Glutamatergic neuron (in vitro differentiated cells): ENCODE measurements around the gene E2F2. TPM values are rescaled to one million over a fixed set of nuclear protein-coding genes. Genes with fewer than 3 reads are reported as not detected.

ENCODE experiments used
- DNase-seq: peaks from one replicate; pipeline ENCODE4 v3.0.0; 2022
- H3K27ac Mint-ChIP-seq: one replicate; pipeline ENCODE4 v1.8.0; 2020; ENCODE audit warnings: mild to moderate bottlenecking, mixed read lengths, inconsistent platforms; ENCODE audit not compliant: unreplicated experiment
- H3K27me3 Mint-ChIP-seq: one replicate; pipeline ENCODE4 v1.8.0; 2020; ENCODE audit warnings: mild to moderate bottlenecking, moderate library complexity, mixed read lengths, inconsistent platforms; ENCODE audit not compliant: unreplicated experiment
- H3K36me3 Mint-ChIP-seq: one replicate; pipeline ENCODE4 v1.8.0; 2020; ENCODE audit warnings: mild to moderate bottlenecking, mixed read lengths, inconsistent platforms; ENCODE audit not compliant: unreplicated experiment
- H3K4me1 Mint-ChIP-seq: one replicate; pipeline ENCODE4 v1.8.0; 2020; ENCODE audit warnings: mild to moderate bottlenecking, low read depth, mixed read lengths, inconsistent platforms; ENCODE audit not compliant: unreplicated experiment
- H3K4me3 Mint-ChIP-seq: one replicate; pipeline ENCODE4 v1.8.0; 2020; ENCODE audit warnings: mild to moderate bottlenecking, mixed read lengths, inconsistent platforms; ENCODE audit not compliant: unreplicated experiment
- H3K9me3 Mint-ChIP-seq: one replicate; pipeline ENCODE4 v1.8.0; 2020; ENCODE audit warnings: mild to moderate bottlenecking, moderate library complexity, mixed read lengths, inconsistent platforms; ENCODE audit not compliant: unreplicated experiment
- total RNA-seq: library from RNA; stranded (reverse); fragmentation: NEBNext Ultra II Directional; extraction: Animal tissue kit (Norgen Biotek cat#: 25700); gene quantifications from one replicate; pipeline ENCODE4 v1.2.1, GENCODE V29; 2021; ENCODE audit not compliant: unreplicated experiment
- TF ChIP-seq, protein P1 (sequence below): fragments of 200-600 bp; sonication (generic); IDR thresholded peaks from one replicate; pipeline ENCODE4 v1.5.0; 2021; ENCODE audit not compliant: partially characterized antibody, unreplicated experiment

E2F2 gene
- total RNA-seq, 1 donor from 2014 or later: 5.4 TPM

- H3K4me3 Mint-ChIP-seq: peak overlapping the region; percentile 35
- no peaks in the 10 kb centered on the region for H3K36me3 Mint-ChIP-seq
- H3K27me3 Mint-ChIP-seq: peaks cover 5% of the 10 kb centered on the region
- peaks cover 7% of the 10 kb centered on the region for H3K9me3 Mint-ChIP-seq
- H3K4me1 Mint-ChIP-seq: peaks cover 20% of the 10 kb centered on the region
- peak; percentile 85 for DNase-seq
- TF ChIP-seq, protein P1, sequence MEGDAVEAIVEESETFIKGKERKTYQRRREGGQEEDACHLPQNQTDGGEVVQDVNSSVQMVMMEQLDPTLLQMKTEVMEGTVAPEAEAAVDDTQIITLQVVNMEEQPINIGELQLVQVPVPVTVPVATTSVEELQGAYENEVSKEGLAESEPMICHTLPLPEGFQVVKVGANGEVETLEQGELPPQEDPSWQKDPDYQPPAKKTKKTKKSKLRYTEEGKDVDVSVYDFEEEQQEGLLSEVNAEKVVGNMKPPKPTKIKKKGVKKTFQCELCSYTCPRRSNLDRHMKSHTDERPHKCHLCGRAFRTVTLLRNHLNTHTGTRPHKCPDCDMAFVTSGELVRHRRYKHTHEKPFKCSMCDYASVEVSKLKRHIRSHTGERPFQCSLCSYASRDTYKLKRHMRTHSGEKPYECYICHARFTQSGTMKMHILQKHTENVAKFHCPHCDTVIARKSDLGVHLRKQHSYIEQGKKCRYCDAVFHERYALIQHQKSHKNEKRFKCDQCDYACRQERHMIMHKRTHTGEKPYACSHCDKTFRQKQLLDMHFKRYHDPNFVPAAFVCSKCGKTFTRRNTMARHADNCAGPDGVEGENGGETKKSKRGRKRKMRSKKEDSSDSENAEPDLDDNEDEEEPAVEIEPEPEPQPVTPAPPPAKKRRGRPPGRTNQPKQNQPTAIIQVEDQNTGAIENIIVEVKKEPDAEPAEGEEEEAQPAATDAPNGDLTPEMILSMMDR: no peak
- H3K27ac Mint-ChIP-seq: peak overlapping the region; percentile 60
Observed at GRCh38 chr1:23562137-23562876, 31.3 kb upstream of the E2F2 start.

DNA sequence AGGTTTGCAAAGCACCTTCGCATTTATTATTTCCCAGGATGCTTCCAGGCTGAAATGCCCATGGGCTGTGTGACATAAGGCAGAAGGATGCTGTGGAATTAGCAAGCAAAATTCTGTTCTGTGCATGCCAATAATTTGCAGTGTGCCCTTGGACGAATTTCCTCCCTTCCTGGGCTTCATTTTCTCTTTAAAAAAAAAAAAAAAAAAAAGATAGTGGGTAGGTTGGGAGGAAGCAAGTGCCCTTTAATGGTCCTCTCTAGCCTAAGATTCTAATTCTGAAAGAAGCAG lies 30.7 kb upstream of the E2F2 start:
- H3K4me1 Mint-ChIP-seq: peaks cover 24% of the 10 kb centered on the region
- H3K27me3 Mint-ChIP-seq: peaks cover 5% of the 10 kb centered on the region
- no peak overlapping the region for H3K4me3 Mint-ChIP-seq
- H3K36me3 Mint-ChIP-seq: no peaks in the 10 kb centered on the region
- no peak overlapping the region for H3K27ac Mint-ChIP-seq
- H3K9me3 Mint-ChIP-seq: peaks cover 5% of the 10 kb centered on the region
- DNase-seq: no peak
- TF ChIP-seq, protein P1: no peak

DNA sequence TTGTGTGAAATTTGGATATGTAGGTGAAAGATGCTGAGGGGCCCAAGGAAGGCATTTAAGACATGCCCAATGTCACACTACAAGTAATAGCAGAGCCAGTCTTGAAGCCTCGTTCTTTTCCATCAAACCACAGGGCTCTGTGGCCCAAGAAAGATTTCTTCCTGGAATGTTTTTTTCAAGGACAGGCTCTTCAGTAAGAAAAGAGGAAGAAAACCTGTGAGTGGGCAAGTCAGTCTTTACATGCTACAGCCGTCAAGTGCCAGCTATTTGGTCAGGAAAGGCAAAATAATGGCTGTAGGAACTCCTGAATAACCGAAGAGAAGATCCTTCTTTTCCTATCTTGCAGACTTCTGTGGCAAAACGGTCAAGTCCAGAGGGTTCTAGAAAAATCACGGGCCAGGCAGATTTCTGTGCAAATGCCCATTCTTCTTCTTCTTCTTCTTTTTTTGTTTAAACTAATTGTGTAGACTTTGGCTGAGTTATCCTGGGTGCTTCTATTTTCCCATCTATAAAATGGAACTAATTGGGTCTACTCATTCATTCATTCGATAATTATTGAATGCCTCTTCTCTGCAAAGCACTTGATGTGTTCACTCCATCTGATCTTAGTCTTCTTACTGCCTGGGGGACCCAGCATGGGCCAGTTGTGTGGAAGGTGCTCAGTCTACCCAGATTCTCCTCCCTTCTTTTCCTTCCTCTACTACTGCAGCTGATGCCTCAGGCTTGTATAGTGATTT lies 30.2 kb upstream of the E2F2 start:
- peaks cover 29% of the 10 kb centered on the region for H3K4me1 Mint-ChIP-seq
- no peak overlapping the region for H3K4me3 Mint-ChIP-seq
- peaks cover 5% of the 10 kb centered on the region for H3K9me3 Mint-ChIP-seq
- H3K27ac Mint-ChIP-seq: no peak overlapping the region
- H3K36me3 Mint-ChIP-seq: no peaks in the 10 kb centered on the region
- TF ChIP-seq, protein P1: no peak
- DNase-seq: no peak
- H3K27me3 Mint-ChIP-seq: peaks cover 5% of the 10 kb centered on the region

DNA sequence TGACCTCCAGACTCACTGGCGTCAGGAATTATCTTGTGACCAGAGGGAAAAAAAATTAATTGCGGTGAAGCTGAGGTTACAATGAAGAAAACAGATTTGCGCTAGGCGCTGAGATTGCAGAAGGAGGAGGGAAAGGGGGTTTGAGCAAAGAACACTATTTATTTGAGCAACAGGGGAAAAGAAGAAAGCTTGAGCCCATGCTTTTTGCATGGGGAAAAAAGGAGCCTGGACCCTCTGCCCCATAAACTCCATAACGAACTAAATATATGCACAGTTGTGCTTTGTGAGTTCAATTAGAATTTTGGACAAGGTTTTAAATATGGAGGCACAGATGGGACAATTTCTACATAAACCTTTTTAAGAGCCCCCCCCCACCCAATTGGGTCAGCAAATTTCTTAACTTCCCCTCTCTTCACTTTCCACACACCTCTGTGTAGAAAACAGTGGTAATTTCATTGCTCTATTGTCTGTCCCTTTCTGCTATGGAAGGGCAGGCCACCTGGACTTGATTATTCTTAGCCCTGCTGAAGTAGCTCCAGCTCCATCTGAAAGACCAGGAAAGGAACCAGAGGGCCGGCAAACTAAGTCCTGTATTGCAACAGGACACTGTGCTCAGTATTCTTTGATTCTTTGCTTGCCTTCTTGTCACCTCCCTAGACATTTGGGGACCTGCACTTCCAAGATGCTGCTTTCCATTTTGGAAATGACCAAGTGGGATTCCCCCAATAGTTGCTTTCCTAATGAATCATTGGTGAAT lies 29.1 kb upstream of the E2F2 start:
- Mint-ChIP-seq H3K27me3 (peaks cover 9% of the 10 kb centered on the region), H3K27ac (peak overlapping the region; percentile 85), H3K9me3 (peaks cover 7% of the 10 kb centered on the region), H3K4me3 (peak overlapping the region; percentile 93), H3K36me3 (no peaks in the 10 kb centered on the region), H3K4me1 (peaks cover 39% of the 10 kb centered on the region)
- TF ChIP-seq, protein P1: no peak
- no peak for DNase-seq
